RWPE1 (cell line): Measurements from ENCODE around the gene MYO1E.

Source experiments
- CTCF ChIA-PET: fragments of 350-600 bp; sonication (Branson Sonifier 250); formaldehyde crosslinking; extraction: SDS; loops from one replicate; lab custom pipeline; 2021; lab: Yijun Ruan, JAX
- POLR2A ChIA-PET: fragments of 400-600 bp; formaldehyde crosslinking; extraction: SDS; loops from one replicate; lab custom pipeline; 2020; ENCODE audit warnings: antibody characterized with exemption; ENCODE audit not compliant: low non-redundant PET; lab: Yijun Ruan, JAX
- DNase-seq: peaks from one replicate; pipeline ENCODE4 v3.0.0; 2012; ENCODE audit warnings: low spot score
- H3K27ac ChIP-seq: fragments of 450-650 bp; 2 replicates; pipeline ENCODE4 v1.5.1; 2017
- CTCF ChIP-seq: fragments of 450-650 bp; conservative IDR thresholded peaks from 2 replicates; pipeline ENCODE4 v1.5.1; 2017; ENCODE audit warnings: low read depth, mild to moderate bottlenecking

MYO1E gene

GRCh38 chr15:59099162-59099685, 273.4 kb downstream of the MYO1E start:
- ChIA-PET CTCF (interaction anchor here (0.6 kb wide), 4 partner anchors 11 to 1463 kb away, joined by 3 to 6 read pairs (median 3); no protein-coding TSS in a partner anchor), POLR2A (interaction anchor here (0.5 to 0.7 kb wide), 2 partner anchors 23 to 598 kb away, joined by 4 read pairs; no protein-coding TSS in a partner anchor)
- TF ChIP-seq CTCF, result no peak
- DNase-seq, result no peak
- no peak overlapping the region for H3K27ac ChIP-seq

- no peak for DNase-seq
- POLR2A ChIA-PET, result no interaction called here
- CTCF ChIA-PET, result interaction anchor here (0.7 kb wide), 1 partner anchor 433 kb away, joined by 3 read pairs; no protein-coding TSS in a partner anchor
- no peak for TF ChIP-seq CTCF
- no peak overlapping the region for H3K27ac ChIP-seq
Observed at GRCh38 chr15:59096429-59096828, 276.2 kb downstream of the MYO1E start.

- H3K27ac ChIP-seq, result no peak overlapping the region
- TF ChIP-seq CTCF, result no peak
- POLR2A ChIA-PET, result no interaction called here
- DNase-seq, result no peak
- CTCF ChIA-PET, result no interaction called here
Observed at GRCh38 chr15:59094077-59094476, 278.6 kb downstream of the MYO1E start.

GRCh38 chr15:59087731-59088130, 284.9 kb downstream of the MYO1E start:
- TF ChIP-seq CTCF, result no peak
- DNase-seq, result no peak
- ChIA-PET POLR2A (no interaction called here), CTCF (interaction anchor here (0.6 kb wide), 1 partner anchor 12 kb away, joined by 3 read pairs; no protein-coding TSS in a partner anchor)
- no peak overlapping the region for H3K27ac ChIP-seq
